ENCODE data around the gene HIRA.
"Not testable (repeated sequence)": the region's sequence is repeated elsewhere in the genome, so short reads cannot be mapped to it uniquely, and the experiment has no call there.

The HIRA gene

DNA sequence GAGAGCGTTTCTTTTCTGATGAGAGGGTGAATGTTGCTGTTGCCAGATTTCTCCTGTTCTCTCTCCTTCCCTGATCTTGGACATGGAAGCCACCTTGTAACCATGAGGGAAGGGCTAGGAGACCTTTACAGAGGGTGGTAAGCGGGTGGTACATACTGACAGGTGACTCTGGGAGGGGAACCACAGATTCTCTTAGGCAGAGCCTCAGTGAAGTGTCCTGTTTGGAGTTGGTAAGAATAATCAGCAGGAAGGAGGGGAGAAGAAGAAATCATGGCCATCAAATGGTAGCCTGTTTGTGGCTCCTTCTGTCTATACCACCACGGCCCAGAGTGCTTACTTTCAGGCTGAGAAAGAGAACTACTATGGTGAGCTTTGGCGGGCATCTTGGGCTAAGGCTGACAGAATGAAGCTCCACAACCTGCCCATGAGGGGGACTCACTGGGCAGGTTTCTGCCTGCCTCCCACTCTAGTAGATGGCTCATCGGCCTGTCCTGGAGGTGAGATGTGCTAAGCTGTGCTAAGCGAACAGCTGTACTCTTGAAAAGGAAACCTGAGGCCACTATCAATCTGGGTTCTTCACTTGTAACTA, 84.8 kb downstream of the HIRA start:
- Mint-ChIP-seq H3K9me3 (peaks cover 6% of the 10 kb centered on the region), H3K27ac (no peak overlapping the region), H3K4me1 (ENCODE audit: low read depth) (no peaks in the 10 kb centered on the region), H3K27me3 (no peaks in the 10 kb centered on the region), H3K36me3 (ENCODE audit: low read depth) (peaks cover 90% of the 10 kb centered on the region), H3K4me3 (no peak overlapping the region)
- no peak for DNase-seq

DNA sequence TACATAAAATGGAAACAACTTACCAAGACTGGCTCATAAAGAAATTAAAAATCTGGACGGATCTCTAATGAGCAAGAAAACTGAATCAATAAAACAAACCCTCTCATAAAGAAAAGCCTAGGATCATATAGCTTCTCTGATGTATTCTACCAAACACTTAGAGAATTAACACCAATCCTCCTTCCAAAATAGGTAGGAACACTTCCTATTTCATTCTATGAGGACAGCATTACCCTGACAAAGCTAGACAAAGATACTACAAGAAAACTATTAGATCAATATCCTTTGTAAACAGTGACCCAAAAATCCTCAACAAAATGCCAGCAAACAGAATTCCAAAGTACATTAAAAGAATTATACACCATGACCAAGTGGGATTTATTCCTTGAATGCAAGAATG, 87.1 kb downstream of the HIRA start:
- Mint-ChIP-seq H3K4me3 (no peak overlapping the region), H3K27ac (no peak overlapping the region)
- no peak for DNase-seq

DNA sequence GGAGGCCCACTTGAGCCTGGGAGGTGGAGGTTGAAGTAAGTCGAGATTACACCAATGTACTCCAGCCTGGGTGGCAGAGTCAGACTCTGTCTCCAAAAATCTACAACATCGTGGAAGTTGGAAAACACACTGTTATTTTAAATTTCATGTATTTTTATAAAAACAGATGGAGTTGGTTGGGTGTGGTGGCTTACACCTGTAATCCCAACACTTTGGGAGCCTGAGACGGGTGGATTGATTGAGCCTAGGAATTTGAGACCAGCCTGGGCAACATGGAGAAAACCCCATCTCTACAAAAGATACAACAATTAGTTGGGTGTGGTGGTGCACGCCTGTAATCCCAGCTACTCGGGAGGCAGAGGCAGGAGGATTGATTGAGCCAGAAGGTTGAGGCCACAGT, 88.1 kb downstream of the HIRA start:
- DNase-seq: no peak
- H3K4me1 Mint-ChIP-seq (ENCODE audit: low read depth): no peaks in the 10 kb centered on the region
- H3K4me3 Mint-ChIP-seq: no peak overlapping the region
- peaks cover 95% of the 10 kb centered on the region for H3K36me3 Mint-ChIP-seq (ENCODE audit: low read depth)
- no peaks in the 10 kb centered on the region for H3K27me3 Mint-ChIP-seq
- peaks cover 26% of the 10 kb centered on the region for H3K9me3 Mint-ChIP-seq
- no peak overlapping the region for H3K27ac Mint-ChIP-seq

More for the DNA sequence above, 87.1 kb downstream of the HIRA start:
- Mint-ChIP-seq H3K4me1 (ENCODE audit: low read depth) (no peaks in the 10 kb centered on the region), H3K9me3 (peaks cover 19% of the 10 kb centered on the region), H3K36me3 (ENCODE audit: low read depth) (peaks cover 90% of the 10 kb centered on the region), H3K27me3 (no peaks in the 10 kb centered on the region)

DNA sequence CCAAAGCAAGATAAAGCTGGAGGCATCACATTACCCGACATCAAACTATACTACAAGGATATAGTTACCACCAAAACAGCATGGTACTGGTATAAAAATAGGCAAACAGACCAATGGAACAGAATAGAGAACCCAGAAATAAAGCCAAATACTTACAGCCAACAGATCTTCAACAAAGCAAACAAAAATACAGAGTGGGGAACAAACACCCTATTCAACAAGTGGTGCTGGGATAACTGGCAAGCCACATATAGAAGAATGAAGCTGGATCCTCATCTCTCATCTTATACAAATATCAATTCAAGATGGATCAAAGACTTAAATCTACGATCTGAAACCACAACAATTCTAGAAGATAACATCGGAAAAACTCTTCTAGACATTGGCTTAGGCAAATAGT, 90.0 kb downstream of the HIRA start:
- no peak for DNase-seq
- H3K27ac Mint-ChIP-seq: no peak overlapping the region
- no peak overlapping the region for H3K4me3 Mint-ChIP-seq
- no peaks in the 10 kb centered on the region for H3K4me1 Mint-ChIP-seq (ENCODE audit: low read depth)
- peaks cover 40% of the 10 kb centered on the region for H3K9me3 Mint-ChIP-seq
- peaks cover 99% of the 10 kb centered on the region for H3K36me3 Mint-ChIP-seq (ENCODE audit: low read depth)
- H3K27me3 Mint-ChIP-seq: no peaks in the 10 kb centered on the region

DNA sequence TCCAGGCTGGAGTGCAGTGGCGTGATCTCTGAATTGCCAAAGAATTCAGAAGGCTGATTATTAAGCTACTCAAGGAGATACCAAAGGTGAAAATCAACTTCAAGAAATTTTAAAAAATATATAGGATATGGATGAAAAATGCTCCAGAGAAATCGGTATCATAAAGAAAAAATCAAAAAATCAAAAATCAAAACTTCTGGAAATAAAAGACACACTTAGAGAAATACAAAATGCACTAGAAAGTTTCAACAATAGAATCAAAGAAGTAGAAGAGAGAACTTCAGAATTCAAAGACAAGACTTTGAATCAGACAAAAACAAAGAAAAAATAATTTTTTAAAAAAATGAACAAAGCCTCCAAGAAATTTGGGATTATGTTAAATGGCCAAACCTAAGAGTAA, 94.4 kb downstream of the HIRA start:
- no peak overlapping the region for H3K4me3 Mint-ChIP-seq
- no peak overlapping the region for H3K27ac Mint-ChIP-seq
- H3K9me3 Mint-ChIP-seq: peaks cover 47% of the 10 kb centered on the region
- no peak for DNase-seq
- H3K4me1 Mint-ChIP-seq (ENCODE audit: low read depth): no peaks in the 10 kb centered on the region
- peaks cover 98% of the 10 kb centered on the region for H3K36me3 Mint-ChIP-seq (ENCODE audit: low read depth)
- H3K27me3 Mint-ChIP-seq: no peaks in the 10 kb centered on the region

DNA sequence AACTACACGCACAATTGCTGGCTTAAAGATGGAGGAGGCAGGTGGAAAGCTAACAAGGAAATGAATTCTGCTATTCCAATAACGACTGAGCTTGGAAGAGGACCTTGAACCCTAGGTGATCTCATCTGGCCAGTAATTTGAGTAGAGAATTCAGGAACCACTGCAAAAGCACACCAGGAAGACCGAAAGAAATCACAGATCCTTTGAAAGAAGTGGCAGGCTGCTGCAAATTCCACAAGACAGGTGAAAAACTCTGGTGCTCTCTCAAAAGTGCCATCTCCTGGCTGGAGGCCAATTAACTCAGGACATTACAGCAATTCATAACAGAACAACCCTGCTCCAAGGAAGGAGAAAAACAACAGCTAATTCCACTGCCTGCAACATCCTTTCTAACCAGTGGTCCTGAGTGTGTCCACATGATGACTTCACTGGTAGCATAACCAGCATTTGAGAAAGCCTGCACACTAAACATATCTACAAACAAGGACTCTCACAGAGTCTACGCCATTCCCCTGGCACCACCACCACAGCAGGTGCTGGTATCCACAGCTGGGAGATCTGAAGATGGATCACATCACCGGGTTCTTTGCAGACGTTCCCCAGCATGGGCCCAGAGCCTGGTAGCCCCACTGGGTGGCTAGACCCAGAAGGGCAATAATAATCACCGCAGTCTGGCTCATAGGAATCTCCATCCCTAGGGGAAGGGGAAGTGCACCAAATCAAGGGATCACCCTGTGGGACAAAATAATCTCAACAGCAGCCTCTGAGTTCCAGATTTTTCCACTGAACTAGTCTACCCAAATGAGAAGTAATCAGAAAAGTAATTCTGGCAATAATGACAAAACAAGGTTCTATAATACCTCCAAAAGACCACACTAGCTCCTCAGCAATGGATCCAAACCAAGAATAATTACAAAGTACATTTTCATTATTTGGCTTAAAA, 95.1 kb downstream of the HIRA start:
- no peak for DNase-seq
- H3K36me3 Mint-ChIP-seq (ENCODE audit: low read depth): peaks cover 98% of the 10 kb centered on the region
- H3K9me3 Mint-ChIP-seq: peaks cover 47% of the 10 kb centered on the region
- H3K4me3 Mint-ChIP-seq: no peak overlapping the region
- no peaks in the 10 kb centered on the region for H3K27me3 Mint-ChIP-seq
- no peak overlapping the region for H3K27ac Mint-ChIP-seq
- no peaks in the 10 kb centered on the region for H3K4me1 Mint-ChIP-seq (ENCODE audit: low read depth)

DNA sequence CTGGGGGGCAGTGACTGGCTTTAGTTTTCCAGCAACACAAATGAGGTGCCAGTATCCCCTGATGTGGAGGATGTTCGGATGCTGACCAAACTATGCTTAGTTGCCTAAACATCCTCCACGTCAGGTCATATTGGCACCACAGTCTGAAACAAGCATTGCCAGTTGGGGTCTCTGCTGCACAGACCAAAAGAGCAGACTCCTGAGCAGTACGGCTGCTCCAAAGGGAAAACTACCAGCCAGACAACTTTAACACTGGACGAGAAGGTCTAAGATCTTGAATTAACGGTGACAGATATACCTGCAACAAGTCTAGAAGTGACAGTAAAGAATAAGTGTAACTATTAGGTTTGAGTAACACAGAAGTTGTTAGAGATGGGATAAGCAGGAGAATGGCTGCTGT, 99.6 kb downstream of the HIRA start:
- Mint-ChIP-seq H3K4me3 (no peak overlapping the region), H3K9me3 (peaks cover 28% of the 10 kb centered on the region), H3K36me3 (ENCODE audit: low read depth) (peaks cover 88% of the 10 kb centered on the region), H3K4me1 (ENCODE audit: low read depth) (no peaks in the 10 kb centered on the region), H3K27me3 (no peaks in the 10 kb centered on the region), H3K27ac (no peak overlapping the region)
- DNase-seq: no peak

DNA sequence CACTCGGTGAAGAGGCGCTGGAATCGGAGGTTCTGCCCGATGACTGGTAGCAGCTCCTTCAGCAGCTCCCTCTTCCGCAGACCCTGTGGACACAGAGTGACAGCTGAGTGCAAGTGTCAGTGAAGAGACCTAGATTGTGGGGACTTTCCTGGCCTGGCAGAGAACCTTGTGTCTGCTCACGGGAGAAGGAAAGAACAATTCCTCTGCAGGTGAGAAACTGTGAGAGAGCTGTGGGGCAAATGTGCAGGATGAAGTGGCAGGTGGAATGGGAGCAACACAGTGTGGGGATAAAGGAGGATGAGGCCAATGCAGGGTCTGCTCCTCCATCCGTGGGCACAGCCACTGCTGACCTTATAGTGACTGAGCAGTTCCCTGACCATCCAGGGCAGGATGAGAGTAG, 100.1 kb downstream of the HIRA start:
- H3K4me1 Mint-ChIP-seq (ENCODE audit: low read depth): no peaks in the 10 kb centered on the region
- no peak overlapping the region for H3K27ac Mint-ChIP-seq
- DNase-seq: no peak
- H3K36me3 Mint-ChIP-seq (ENCODE audit: low read depth): peaks cover 83% of the 10 kb centered on the region
- peaks cover 24% of the 10 kb centered on the region for H3K9me3 Mint-ChIP-seq
- no peaks in the 10 kb centered on the region for H3K27me3 Mint-ChIP-seq
- H3K4me3 Mint-ChIP-seq: no peak overlapping the region

DNA sequence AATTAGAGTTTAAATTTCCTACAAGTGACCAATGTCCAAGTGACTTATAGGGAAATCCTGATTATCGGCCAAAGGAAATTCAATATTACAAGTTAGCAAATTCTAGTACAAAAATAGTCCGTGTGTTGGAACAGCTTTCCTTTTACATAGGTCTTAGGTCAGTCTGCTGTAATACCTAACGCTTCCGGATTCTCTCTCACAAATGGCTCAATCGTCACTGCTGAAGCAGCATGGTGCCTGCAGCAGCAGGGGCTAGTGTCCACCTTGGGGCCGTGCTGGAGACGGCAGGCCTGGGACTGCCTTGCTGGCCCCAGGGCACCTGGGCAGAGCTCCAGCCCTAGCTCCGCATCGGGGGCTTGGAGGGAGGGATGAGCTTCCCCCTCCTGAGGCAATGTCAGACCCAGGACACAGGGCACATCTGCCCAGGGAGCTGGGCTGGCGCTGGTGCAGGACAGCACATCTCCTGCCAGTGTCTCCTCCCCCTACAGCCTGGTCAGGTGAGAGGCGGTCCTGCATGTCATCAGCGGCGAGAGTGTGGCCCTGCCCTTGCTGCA, 100.6 kb downstream of the HIRA start:
- no peak for DNase-seq
- Mint-ChIP-seq H3K9me3 (peaks cover 19% of the 10 kb centered on the region), H3K4me3 (no peak overlapping the region), H3K27ac (no peak overlapping the region), H3K27me3 (no peaks in the 10 kb centered on the region), H3K36me3 (ENCODE audit: low read depth) (peaks cover 78% of the 10 kb centered on the region), H3K4me1 (ENCODE audit: low read depth) (no peaks in the 10 kb centered on the region)

DNA sequence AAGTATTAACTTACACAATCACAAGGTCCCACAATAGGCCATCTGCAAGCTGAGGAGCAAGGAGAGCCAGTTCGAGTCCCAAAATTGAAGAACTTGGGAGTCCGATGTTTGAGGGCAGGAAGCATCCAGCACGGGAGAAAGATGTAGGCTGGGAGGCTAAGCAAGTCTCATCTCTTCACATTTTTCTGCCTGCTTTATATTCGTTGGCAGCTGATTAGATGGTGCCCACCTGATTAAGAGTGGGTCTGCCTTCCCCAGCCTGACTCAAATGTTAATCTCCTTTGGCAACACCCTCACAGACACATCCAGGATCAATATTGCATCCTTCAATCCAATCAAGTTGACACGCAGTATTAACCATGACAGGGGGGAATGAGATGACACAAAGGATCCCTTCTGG, 101.3 kb downstream of the HIRA start:
- H3K4me1 Mint-ChIP-seq (ENCODE audit: low read depth); DNase-seq; H3K4me3 Mint-ChIP-seq; H3K27me3 Mint-ChIP-seq; H3K27ac Mint-ChIP-seq: not testable (repeated sequence)
- Mint-ChIP-seq H3K9me3 (peaks cover 13% of the 10 kb centered on the region), H3K36me3 (ENCODE audit: low read depth) (peaks cover 71% of the 10 kb centered on the region)

DNA sequence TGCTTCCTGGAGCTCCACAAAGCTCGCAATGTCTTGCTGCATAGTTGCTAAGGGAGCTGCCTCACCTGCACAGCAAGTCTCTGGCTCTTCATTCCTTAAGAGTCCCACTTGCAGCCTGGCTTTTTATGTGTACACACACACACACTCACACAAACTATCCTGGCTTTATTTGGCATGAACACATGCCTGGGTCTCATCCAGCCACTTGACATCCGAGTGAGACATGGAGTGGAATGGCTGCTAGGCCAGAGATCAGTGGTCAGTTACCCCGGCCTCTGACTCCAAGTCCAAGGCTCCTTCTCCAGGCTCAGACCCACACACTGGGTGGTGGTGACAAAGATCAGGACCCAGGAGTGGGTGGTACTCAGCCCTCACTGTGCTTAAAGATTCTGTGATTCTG, 102.1 kb downstream of the HIRA start:
- H3K27ac Mint-ChIP-seq: no peak overlapping the region
- H3K4me1 Mint-ChIP-seq (ENCODE audit: low read depth): no peaks in the 10 kb centered on the region
- H3K9me3 Mint-ChIP-seq: peaks cover 10% of the 10 kb centered on the region
- H3K36me3 Mint-ChIP-seq (ENCODE audit: low read depth): peaks cover 63% of the 10 kb centered on the region
- H3K4me3 Mint-ChIP-seq: no peak overlapping the region
- DNase-seq: no peak
- no peaks in the 10 kb centered on the region for H3K27me3 Mint-ChIP-seq

DNA sequence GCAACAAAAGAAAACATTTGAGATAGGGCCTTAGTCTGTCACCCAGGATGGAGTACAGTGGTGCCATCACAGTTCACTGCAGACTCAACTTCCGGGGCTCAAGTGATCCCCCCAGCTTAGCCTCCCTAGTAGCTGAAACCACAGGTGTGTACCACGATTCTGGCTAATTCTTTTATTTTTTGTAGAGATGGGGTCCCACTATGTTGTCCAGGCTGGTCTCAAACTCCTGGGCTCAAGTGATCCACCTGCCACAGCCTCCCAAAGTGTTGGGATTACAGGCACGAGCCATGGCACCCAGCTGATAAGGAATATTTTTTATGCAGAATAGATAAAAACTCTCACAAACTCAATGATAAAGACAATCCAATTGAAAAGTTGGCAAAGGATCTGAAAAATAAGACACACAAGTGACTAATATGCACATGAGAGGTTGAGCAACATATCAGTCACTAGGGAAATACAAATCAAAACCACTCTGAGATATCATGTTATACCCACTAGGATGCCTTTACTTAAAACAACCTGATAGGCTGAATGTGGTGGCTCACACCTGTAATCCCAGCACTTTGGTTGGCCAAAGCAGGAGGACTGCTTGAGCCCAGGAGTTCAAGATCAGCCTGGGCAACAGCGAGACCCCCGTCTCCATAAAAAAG, 106.1 kb downstream of the HIRA start:
- Mint-ChIP-seq H3K36me3 (ENCODE audit: low read depth) (peaks cover 25% of the 10 kb centered on the region), H3K27ac (no peak overlapping the region), H3K4me1 (ENCODE audit: low read depth) (no peaks in the 10 kb centered on the region), H3K4me3 (no peak overlapping the region), H3K27me3 (no peaks in the 10 kb centered on the region), H3K9me3 (peaks cover 12% of the 10 kb centered on the region)
- no peak for DNase-seq

DNA sequence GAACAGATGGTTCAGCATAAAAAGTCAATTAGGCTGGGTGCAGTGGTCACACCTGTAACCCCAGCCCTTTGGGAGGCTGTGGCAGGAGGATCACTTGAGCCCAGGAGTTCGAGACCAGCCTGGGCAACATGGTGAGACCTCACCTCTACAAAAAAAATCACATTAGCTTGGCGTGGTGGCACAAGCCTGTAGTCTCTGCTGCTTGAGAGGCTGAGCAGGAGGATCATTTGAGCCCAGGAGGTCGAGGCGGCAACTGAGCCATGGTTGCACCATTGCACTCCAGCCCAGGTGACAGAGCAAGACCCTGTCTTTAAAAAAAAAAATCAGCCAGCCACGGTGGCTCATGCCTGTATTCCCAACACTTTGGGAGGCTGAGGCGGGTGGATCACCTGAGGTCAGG, 108.1 kb downstream of the HIRA start:
- H3K27me3 Mint-ChIP-seq; H3K36me3 Mint-ChIP-seq (ENCODE audit: low read depth); H3K27ac Mint-ChIP-seq; H3K4me3 Mint-ChIP-seq; DNase-seq; H3K4me1 Mint-ChIP-seq (ENCODE audit: low read depth): not testable (repeated sequence)
- H3K9me3 Mint-ChIP-seq: peaks cover 14% of the 10 kb centered on the region

DNA sequence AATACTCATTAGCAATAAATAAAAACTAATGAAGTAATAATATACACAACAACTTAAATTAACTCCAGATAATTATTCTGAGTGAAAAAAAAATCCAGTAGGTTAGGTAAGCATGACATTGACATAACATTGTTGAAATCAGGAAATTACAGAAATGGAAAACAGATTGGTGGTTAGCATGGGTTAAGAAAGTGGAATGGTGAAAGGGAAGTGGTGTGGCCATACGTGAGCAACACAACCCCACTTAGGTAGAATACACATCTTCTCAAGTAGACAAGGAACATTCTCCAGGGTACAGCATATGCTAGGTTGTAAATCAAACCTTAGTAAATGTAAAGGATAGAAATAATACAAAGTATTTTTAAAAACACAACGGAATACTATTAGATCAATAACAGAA, 109.8 kb downstream of the HIRA start:
- peaks cover 20% of the 10 kb centered on the region for H3K9me3 Mint-ChIP-seq
- H3K36me3 Mint-ChIP-seq (ENCODE audit: low read depth): no peaks in the 10 kb centered on the region
- H3K4me1 Mint-ChIP-seq (ENCODE audit: low read depth): no peaks in the 10 kb centered on the region
- no peak for DNase-seq
- no peaks in the 10 kb centered on the region for H3K27me3 Mint-ChIP-seq
- no peak overlapping the region for H3K4me3 Mint-ChIP-seq
- H3K27ac Mint-ChIP-seq: no peak overlapping the region

DNA sequence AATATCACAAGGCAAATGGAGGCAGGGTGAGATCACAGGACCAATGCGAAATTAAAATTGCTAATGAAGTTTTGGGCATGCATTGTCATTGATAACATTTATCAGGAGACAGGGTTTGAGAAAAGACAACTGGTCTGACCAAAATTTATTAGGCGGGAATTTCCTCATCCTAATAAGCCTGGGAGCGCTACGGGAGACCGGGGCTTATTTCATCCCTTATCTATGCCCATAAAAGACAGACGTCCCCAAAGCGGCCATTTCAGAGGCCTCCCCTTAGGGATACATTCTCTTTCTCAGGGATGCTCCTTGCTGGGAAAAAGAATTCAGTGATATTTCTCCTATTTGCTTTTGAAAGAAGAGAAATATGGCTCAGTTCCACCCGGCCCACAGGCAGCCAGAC, 111.4 kb downstream of the HIRA start:
- not testable (repeated sequence) for DNase-seq; H3K4me3 Mint-ChIP-seq; H3K4me1 Mint-ChIP-seq (ENCODE audit: low read depth); H3K36me3 Mint-ChIP-seq (ENCODE audit: low read depth); H3K27ac Mint-ChIP-seq; H3K27me3 Mint-ChIP-seq
- peaks cover 29% of the 10 kb centered on the region for H3K9me3 Mint-ChIP-seq
